ENCODE data around the gene CAMTA1.

GRCh38 chr1:7513081-7513480 lies 727.8 kb downstream of the CAMTA1 start:
- no peak for TF ChIP-seq RCOR1 (IDR thresholded peaks at IDR 0.05; ENCODE audit: low read length)
- TF ChIP-seq SIN3A (IDR thresholded peaks at IDR 0.05; ENCODE audit: borderline replicate concordance, low read depth, low read length), result no peak
- TF ChIP-seq CTCF (IDR thresholded peaks at IDR 0.05), result no peak
- TF ChIP-seq POLR2AphosphoS5 (IDR thresholded peaks at IDR 0.05; ENCODE audit: low read depth, low read length), result no peak
- no peak for TF ChIP-seq TEAD4 (IDR thresholded peaks at IDR 0.05; ENCODE audit: borderline replicate concordance, insufficient read depth)
- no peak for TF ChIP-seq RFX5 (IDR thresholded peaks at IDR 0.05; ENCODE audit: low read length)
